HG03378 (cell line): ENCODE measurements around the gene TLE3.

Source experiments
- ATAC-seq: cut with Tn5 transposase; IDR thresholded peaks from one replicate; pipeline ENCODE4 v1.9.1; 2021; ENCODE audit warnings: mild to moderate bottlenecking, moderate library complexity; ENCODE audit not compliant: unreplicated experiment

The TLE3 gene

GRCh38 chr15:70099967-70100473, 2.3 kb upstream of the TLE3 start:
- ATAC-seq: no peak

GRCh38 chr15:70099167-70099966, 1.6 kb upstream of the TLE3 start:
- ATAC-seq: peak; percentile 41

GRCh38 chr15:70098461-70099166, 897 bp upstream of the TLE3 start:
- ATAC-seq: no peak

- no peak for ATAC-seq
These were observed 390 bp upstream of the TLE3 start for GRCh38 chr15:70098153-70098460.

GRCh38 chr15:70097063-70097320, 725 bp downstream of the TLE3 start:
- ATAC-seq: no peak

DNA sequence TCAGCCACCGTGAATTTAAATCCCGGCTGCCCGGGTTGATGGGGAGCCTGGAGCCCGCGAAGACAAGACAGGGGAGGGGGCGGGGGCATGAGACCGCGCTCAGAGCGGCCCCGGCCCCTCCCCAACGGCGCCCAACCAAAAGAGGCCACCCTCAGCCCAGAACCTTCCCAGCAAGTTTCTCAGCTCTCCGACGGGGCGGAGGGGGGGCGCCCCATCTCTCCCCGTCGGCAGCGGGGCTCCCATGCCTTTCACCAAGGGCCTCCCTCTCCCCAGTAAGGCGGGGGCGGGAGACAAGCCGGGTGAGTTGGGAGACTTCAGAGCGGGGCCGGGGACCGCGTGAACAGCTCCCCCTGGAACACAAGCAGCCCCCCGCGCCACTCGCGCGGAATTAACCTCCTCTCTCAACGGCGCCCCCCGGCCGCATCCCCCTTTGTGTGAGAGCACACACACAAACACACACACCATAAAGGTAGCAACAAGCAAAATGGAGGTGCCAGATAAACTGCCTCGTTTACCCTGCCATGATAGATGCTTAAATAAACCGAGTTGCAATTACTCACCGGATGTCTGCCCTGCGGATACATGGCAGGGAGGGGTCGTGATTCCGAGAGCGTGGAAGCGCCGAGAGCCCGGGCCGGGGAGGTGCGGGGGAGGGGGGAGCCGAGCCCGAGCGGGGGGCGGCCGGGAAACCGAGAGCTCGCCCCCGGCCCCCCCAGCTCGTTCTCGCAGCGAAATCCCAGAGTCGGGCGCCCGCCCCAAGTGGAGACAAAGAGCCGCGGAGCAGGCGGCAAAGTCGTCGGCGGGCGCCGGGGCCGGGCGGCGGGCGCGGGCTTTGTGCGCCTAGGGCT, 1.3 kb downstream of the TLE3 start:
- ATAC-seq: no peak

- no peak for ATAC-seq
These were observed 2.1 kb downstream of the TLE3 start for GRCh38 chr15:70095408-70096214.

DNA sequence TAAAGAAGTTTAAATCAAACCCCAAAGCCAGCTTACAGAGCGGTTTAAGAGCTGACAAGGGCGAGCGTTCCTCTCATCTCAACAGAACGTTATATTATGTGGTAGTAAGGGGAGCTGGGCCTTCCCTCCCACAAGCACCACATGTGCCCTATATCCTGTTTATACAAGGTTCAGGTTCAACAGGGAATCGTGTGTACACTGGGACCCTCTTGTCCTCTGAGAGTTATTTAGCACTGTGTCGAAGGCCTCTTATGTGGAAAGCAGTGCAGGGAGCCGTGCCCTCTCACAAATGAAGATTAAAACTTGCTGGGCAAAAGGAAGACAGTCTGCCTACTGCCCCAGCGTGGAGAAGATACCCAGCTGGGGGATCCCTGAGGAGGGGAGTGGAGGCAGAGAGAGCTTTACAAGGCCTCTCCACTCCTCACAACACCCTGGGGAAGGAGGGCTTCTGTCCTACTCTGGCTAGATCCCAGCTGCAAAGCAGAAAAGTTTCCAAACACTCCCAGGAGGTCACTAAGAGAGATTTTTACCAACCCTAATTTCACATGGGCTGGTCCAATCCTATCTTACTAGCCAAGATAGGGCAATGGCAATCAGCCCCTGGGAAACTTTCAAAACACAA, 2.9 kb downstream of the TLE3 start:
- no peak for ATAC-seq

DNA sequence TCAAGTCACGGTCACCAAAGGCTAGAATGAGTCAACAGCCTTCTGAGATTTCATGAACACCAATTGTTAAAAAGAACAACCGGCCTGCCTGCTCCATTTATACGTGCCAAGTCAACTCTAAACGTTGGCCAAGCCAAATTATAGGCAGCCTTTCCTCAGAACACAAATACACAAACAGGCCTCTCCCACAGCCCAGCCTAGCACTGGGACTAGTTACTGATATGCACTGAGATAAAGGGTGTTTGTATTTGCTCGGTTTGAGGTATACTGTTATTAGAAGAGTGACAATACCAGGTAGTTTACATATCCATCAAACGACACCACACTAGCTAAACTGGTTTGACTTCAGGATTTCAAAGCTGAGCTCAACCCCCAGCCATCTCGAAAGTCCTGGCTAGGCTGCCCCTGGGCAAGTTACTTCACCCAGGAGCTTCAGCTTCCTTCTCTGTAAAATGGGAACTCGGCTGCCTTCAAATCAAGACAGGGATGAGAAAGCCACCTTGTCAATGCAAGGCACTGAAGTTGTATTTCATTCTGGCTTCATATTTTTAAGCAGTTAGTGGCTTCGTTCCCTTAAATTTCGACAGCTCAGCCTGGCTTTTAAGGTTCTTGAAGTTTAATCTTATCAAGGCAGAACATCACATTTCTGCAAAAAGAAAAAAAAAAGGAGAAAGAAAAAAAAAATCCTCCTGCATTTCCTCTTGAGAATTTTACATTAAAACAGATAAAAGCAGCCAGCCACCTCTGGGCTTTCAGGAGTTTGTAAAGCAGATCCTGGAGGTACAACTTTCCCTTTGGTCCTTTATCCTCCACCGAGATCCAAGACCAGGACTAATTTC, 4.0 kb downstream of the TLE3 start:
- no peak for ATAC-seq

GRCh38 chr15:70093070-70093469, 4.6 kb downstream of the TLE3 start:
- no peak for ATAC-seq

DNA sequence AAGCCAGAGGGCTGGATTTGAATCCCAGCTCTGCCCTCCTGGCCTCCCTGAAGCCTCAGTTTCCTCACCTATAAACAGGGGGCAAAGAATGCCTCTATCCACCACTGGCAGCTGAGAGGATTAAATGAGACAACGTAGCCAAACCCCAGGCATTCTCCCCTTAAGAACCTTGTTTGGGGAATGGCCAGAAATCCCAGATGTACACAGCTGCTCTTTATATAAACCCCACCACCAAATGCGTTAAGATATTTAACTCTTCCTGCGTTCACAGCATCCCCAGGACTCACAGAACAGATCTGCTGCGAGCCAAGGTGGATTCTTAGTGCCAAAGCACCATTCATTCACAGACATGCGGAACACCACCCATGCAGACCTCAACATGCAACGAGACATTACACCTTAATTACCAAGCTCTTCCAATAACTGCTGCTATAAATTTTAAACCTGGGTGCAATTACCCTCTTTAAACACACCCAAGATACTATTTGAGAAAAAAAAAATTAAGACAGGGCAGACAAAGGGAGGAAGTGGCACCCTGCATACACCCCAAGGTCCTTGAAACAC, 5.2 kb downstream of the TLE3 start:
- ATAC-seq: no peak

DNA sequence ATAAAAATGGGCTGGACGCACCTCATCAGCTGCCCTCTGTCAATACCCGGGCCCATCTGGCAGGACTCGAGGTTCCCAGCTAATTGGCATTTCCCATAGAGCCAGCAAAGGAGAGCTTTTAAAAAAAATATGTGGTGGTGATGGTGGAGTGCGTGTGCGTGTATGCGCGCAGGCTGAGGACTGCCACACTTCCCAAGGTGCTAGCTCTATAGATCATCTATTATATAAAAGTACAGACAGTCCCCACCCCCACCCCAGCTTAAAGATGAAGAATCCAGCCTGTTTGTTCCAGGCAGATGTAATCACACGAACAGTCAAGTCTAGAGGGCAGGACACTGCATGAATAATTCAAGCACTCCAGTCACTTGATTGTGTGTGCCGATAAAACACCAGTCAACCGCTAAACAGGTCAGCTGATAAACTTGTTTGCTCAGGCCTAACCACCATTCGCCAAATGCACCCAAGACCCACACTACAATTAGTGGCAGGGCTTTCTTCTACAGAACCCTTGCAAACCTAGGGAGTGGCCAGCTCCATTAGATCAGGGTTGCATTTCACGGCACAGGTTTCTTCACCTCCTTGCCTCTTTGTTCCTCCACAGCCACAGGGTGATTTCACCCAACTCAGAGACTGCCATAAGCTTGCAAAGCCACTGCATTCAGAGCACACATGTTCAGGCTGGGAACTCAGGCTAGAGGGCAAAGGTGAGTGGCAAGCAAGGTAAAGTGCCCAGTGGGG, 5.8 kb downstream of the TLE3 start:
- ATAC-seq: no peak

GRCh38 chr15:70090436-70091296, 7.1 kb downstream of the TLE3 start:
- no peak for ATAC-seq

DNA sequence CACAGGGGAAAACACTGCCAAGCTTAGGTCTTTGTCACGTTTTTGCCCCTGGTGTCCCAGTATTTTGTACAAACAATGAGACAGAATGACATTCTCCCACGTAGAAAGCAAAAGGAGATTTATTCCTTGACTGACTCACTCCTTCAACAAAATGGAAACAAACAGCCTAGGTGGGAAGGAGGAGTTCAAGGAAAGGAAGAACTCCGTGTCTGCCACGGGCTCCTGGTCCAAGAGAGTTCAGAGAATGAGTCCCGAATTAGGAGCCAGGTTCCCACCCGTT, 8.1 kb downstream of the TLE3 start:
- ATAC-seq: no peak

DNA sequence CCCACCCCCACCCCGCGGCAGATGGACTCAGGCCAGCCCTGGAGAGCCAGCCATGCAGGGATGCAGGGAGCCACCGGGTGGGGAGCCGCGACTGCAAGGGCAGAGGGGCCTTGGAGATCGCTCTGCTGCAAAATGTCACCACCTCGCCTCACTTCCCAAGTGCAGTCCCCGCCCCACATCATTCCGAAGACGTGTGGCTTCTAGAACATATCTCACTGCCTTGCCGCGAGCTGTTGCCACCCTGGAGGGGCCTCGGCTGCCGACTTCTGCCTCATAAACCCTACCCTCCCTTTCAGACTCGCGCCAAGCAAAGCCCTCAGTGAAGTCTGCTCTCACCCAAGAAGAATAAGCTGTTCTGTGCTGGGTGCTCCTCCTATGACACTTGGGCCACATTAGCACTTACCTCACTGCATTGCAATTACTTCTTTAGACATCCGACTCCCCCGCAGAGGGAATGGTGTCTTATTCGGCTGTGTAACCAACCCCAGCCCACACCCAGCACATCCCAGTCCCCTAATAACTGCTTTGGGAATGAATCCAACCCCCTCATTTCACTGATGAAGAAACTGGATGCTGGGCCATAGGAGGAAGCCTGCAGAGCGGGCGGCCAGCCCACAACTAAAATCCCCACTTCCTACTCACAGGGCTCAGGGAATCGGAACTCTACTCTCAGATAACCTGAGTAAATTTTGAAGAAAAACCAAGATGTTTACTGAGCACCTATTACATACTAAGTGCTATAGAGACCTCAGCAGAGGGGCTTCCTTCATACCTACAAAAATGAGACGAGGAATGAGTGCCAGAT, 8.6 kb downstream of the TLE3 start:
- no peak for ATAC-seq

GRCh38 chr15:70088455-70088854, 9.3 kb downstream of the TLE3 start:
- ATAC-seq: no peak

DNA sequence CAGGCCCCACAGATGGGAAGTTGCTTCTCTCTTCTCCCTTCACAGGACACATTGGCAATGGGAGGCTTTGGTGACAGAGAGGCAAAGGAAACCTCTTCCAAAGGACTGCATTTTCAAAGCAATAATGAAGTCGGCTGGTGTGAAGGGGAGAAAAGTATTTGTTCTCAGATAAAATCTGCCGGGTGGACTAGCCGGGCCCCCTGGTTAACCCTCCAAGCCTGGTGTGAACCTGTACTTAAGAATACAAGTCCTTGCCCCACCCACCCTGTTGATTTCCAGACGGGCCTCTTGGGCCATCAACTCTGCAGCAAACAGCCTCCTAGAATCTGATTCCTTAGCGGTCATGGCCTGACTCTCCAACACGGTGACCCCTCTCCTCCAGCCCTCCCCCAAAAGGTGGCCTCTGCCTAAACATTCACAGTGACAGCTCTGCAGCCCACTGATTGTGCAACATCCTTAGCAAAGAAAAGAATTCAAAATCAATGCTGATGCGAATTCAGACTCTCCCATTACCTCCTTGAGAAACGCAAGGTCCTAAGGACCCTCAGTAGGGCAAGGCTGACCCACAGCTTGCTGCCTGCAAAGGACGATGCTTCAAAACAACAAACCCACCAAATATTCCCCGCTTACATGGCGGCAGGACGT, 9.9 kb downstream of the TLE3 start:
- no peak for ATAC-seq
